HEK293 (cell line): ENCODE measurements around the gene PCSK5.

ENCODE experiments used
- CTCF ChIA-PET: fragments of 350-600 bp; formaldehyde crosslinking; extraction: SDS; loops from one replicate; lab custom pipeline; 2021; ENCODE audit warnings: antibody characterized with exemption; lab: Yijun Ruan, JAX
- POLR2A ChIA-PET: fragments of 300-600 bp; formaldehyde crosslinking; extraction: SDS; loops from one replicate; lab custom pipeline; 2020; ENCODE audit warnings: antibody characterized with exemption, inconsistent platforms; lab: Yijun Ruan, JAX
- H3K27ac ChIP-seq: fragments of 200-500 bp; sonication (Bioruptor generic); 2 replicates; pipeline ENCODE4 v1.5.1; 2014; ENCODE audit warnings: low read depth, low read length, control low read depth, inconsistent platforms; ENCODE audit errors: extremely low read depth
- H3K36me3 ChIP-seq, 2 experiments: fragments of 200-500 bp in 1 of 2; sonication (Bioruptor generic) in 1 of 2; 1 replicate in 1 of 2; 2 replicates in 1 of 2; pipeline ENCODE4 v1.5.1; 2014 to 2017; ENCODE audit warnings: inconsistent platforms in 2 of 2, low read length in 2 of 2; ENCODE audit not compliant: control insufficient read depth in 2 of 2, insufficient read depth in 1 of 2
- H3K4me1 ChIP-seq: fragments of 200-500 bp; sonication (Bioruptor generic); 2 replicates; pipeline ENCODE4 v1.5.1; 2014; ENCODE audit warnings: mild to moderate bottlenecking, low read length, inconsistent platforms; ENCODE audit not compliant: control insufficient read depth, insufficient read depth
- H3K4me3 ChIP-seq: 2 replicates; pipeline ENCODE4 v1.5.1; 2011; ENCODE audit warnings: low read depth, mild to moderate bottlenecking, control low read depth, low read length, moderate library complexity
- H3K9me3 ChIP-seq: fragments of 200-500 bp; sonication (Bioruptor generic); 2 replicates; pipeline ENCODE4 v1.5.1; 2014; ENCODE audit warnings: low read depth, low read length, inconsistent platforms; ENCODE audit not compliant: control insufficient read depth, insufficient read depth
- FEZF1 ChIP-seq: fragments of 450-650 bp; formaldehyde crosslinking; IDR thresholded peaks from 2 replicates; pipeline ENCODE4 v1.5.1; 2016; ENCODE audit warnings: missing biosample characterization, missing genetic modification characterization
- KLF10 ChIP-seq: fragments of 450-650 bp; IDR thresholded peaks from 2 replicates; pipeline ENCODE4 v1.5.1; 2018; ENCODE audit warnings: missing biosample characterization, mild to moderate bottlenecking, missing genetic modification characterization
- MZF1 ChIP-seq: fragments of 450-650 bp; formaldehyde crosslinking; IDR thresholded peaks from 2 replicates; pipeline ENCODE4 v1.5.1; 2017; ENCODE audit warnings: missing biosample characterization, missing genetic modification characterization, borderline replicate concordance
- PRDM4 ChIP-seq: fragments of 450-650 bp; formaldehyde crosslinking; IDR thresholded peaks from 2 replicates; pipeline ENCODE4 v1.5.1; 2017; ENCODE audit warnings: missing biosample characterization, missing genetic modification characterization
- SCRT2 ChIP-seq: fragments of 450-650 bp; formaldehyde crosslinking; IDR thresholded peaks from 2 replicates; pipeline ENCODE4 v1.5.1; 2016; ENCODE audit warnings: missing biosample characterization, missing genetic modification characterization
- SP7 ChIP-seq: fragments of 450-650 bp; formaldehyde crosslinking; IDR thresholded peaks from 2 replicates; pipeline ENCODE4 v1.5.1; 2016; ENCODE audit warnings: missing biosample characterization, missing genetic modification characterization
- ZBTB20 ChIP-seq: fragments of 450-650 bp; formaldehyde crosslinking; IDR thresholded peaks from 2 replicates; pipeline ENCODE4 v1.5.1; 2016; ENCODE audit warnings: missing biosample characterization, missing genetic modification characterization
- ZBTB26 ChIP-seq: fragments of 450-650 bp; formaldehyde crosslinking; optimal IDR thresholded peaks from 2 replicates; pipeline ENCODE3; 2016; ENCODE audit warnings: missing biosample characterization, mild to moderate bottlenecking, missing genetic modification characterization
- ZFP69B ChIP-seq: fragments of 450-650 bp; formaldehyde crosslinking; IDR thresholded peaks from 2 replicates; pipeline ENCODE4 v1.5.1; 2016; ENCODE audit warnings: missing biosample characterization, missing genetic modification characterization
- ZNF148 ChIP-seq: fragments of 450-650 bp; formaldehyde crosslinking; IDR thresholded peaks from 2 replicates; pipeline ENCODE4 v1.5.0; 2017; ENCODE audit warnings: missing biosample characterization, missing genetic modification characterization, borderline replicate concordance
- ZNF292 ChIP-seq: fragments of 450-650 bp; formaldehyde crosslinking; IDR thresholded peaks from 2 replicates; pipeline ENCODE4 v1.5.1; 2016; ENCODE audit warnings: low read depth, missing biosample characterization, missing genetic modification characterization, borderline replicate concordance
- ZNF514 ChIP-seq: fragments of 450-650 bp; formaldehyde crosslinking; IDR thresholded peaks from 2 replicates; pipeline ENCODE4 v1.5.1; 2016; ENCODE audit warnings: missing biosample characterization, missing genetic modification characterization
- ZNF521 ChIP-seq: fragments of 450-650 bp; formaldehyde crosslinking; IDR thresholded peaks from 2 replicates; pipeline ENCODE4 v1.5.1; 2017; ENCODE audit warnings: missing biosample characterization, mild to moderate bottlenecking, missing genetic modification characterization
- ZNF621 ChIP-seq: fragments of 450-650 bp; formaldehyde crosslinking; IDR thresholded peaks from 2 replicates; pipeline ENCODE4 v1.5.1; 2017; ENCODE audit warnings: missing biosample characterization, missing genetic modification characterization
- ZNF677 ChIP-seq: fragments of 450-650 bp; IDR thresholded peaks from 2 replicates; pipeline ENCODE4 v1.5.0; 2018; ENCODE audit warnings: missing biosample characterization, mild to moderate bottlenecking, missing genetic modification characterization, moderate library complexity
- ZSCAN30 ChIP-seq: fragments of 450-650 bp; IDR thresholded peaks from 2 replicates; pipeline ENCODE4 v1.5.1; 2018; ENCODE audit warnings: missing biosample characterization, mild to moderate bottlenecking, missing genetic modification characterization, moderate library complexity
- TF ChIP-seq, protein P1 (sequence below): fragments of 450-650 bp; formaldehyde crosslinking; IDR thresholded peaks from 2 replicates; pipeline ENCODE4; 2016; ENCODE audit warnings: missing biosample characterization, missing genetic modification characterization
- TF ChIP-seq, protein P2 (sequence below): fragments of 450-650 bp; formaldehyde crosslinking; IDR thresholded peaks from 2 replicates; pipeline ENCODE4 v1.5.1; 2016; ENCODE audit warnings: missing biosample characterization, missing genetic modification characterization, low read depth
- TF ChIP-seq, protein P3 (sequence below): fragments of 450-650 bp; formaldehyde crosslinking; IDR thresholded peaks from 2 replicates; pipeline ENCODE4 v1.5.1; 2016; ENCODE audit warnings: missing biosample characterization, missing genetic modification characterization

Gene PCSK5

GRCh38 chr9:76269789-76270188 lies 379.3 kb downstream of the PCSK5 start:
- ChIA-PET POLR2A (no interaction called here), CTCF (interaction anchor here (0.7 kb wide), 1 partner anchor 46 kb away, joined by 3 read pairs; no protein-coding TSS in a partner anchor)
- Histone ChIP-seq H3K9me3 (no peaks in the 10 kb centered on the region), H3K27ac (no peak overlapping the region), H3K36me3 (no peaks in the 10 kb centered on the region), H3K4me1 (peaks cover 19% of the 10 kb centered on the region)
- TF ChIP-seq, protein P1, sequence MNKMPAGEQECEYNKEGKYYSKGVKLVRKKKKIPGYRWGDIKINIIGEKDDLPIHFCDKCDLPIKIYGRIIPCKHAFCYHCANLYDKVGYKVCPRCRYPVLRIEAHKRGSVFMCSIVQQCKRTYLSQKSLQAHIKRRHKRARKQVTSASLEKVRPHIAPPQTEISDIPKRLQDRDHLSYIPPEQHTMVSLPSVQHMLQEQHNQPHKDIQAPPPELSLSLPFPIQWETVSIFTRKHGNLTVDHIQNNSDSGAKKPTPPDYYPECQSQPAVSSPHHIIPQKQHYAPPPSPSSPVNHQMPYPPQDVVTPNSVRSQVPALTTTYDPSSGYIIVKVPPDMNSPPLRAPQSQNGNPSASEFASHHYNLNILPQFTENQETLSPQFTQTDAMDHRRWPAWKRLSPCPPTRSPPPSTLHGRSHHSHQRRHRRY (tag by site-specific recombination), result no peak
- no peak for TF ChIP-seq SP7 (tag by site-specific recombination)
- no peak for TF ChIP-seq SCRT2
- TF ChIP-seq ZBTB26 (tag by site-specific recombination), result no peak
- no peak for TF ChIP-seq PRDM4 (tag by site-specific recombination)
- no peak for TF ChIP-seq MZF1 (tag by site-specific recombination)
- TF ChIP-seq KLF10 (tag by site-specific recombination), result no peak
- no peak for TF ChIP-seq ZNF292 (tag by site-specific recombination)
- TF ChIP-seq, protein P2, sequence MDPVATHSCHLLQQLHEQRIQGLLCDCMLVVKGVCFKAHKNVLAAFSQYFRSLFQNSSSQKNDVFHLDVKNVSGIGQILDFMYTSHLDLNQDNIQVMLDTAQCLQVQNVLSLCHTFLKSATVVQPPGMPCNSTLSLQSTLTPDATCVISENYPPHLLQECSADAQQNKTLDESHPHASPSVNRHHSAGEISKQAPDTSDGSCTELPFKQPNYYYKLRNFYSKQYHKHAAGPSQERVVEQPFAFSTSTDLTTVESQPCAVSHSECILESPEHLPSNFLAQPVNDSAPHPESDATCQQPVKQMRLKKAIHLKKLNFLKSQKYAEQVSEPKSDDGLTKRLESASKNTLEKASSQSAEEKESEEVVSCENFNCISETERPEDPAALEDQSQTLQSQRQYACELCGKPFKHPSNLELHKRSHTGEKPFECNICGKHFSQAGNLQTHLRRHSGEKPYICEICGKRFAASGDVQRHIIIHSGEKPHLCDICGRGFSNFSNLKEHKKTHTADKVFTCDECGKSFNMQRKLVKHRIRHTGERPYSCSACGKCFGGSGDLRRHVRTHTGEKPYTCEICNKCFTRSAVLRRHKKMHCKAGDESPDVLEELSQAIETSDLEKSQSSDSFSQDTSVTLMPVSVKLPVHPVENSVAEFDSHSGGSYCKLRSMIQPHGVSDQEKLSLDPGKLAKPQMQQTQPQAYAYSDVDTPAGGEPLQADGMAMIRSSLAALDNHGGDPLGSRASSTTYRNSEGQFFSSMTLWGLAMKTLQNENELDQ (tag by site-specific recombination), result no peak
- TF ChIP-seq ZFP69B (tag by site-specific recombination), result no peak
- TF ChIP-seq, protein P3, sequence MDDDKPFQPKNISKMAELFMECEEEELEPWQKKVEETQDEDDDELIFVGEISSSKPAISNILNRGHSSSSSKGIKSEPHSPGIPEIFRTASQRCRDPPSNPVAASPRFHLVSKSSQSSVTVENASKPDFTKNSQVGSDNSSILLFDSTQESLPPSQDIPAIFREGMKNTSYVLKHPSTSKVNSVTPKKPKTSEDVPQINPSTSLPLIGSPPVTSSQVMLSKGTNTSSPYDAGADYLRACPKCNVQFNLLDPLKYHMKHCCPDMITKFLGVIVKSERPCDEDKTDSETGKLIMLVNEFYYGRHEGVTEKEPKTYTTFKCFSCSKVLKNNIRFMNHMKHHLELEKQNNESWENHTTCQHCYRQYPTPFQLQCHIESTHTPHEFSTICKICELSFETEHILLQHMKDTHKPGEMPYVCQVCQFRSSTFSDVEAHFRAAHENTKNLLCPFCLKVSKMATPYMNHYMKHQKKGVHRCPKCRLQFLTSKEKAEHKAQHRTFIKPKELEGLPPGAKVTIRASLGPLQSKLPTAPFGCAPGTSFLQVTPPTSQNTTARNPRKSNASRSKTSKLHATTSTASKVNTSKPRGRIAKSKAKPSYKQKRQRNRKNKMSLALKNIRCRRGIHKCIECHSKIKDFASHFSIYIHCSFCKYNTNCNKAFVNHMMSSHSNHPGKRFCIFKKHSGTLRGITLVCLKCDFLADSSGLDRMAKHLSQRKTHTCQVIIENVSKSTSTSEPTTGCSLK, result no peak
- TF ChIP-seq ZNF677 (tag by site-specific recombination), result no peak
- no peak for TF ChIP-seq ZNF148 (tag by site-specific recombination)
- TF ChIP-seq ZNF521, result no peak
- no peak for TF ChIP-seq ZBTB20 (tag by site-specific recombination)
- TF ChIP-seq ZSCAN30, result no peak
- no peak for TF ChIP-seq FEZF1 (tag by site-specific recombination)
- TF ChIP-seq ZNF514 (tag by site-specific recombination), result no peak
- no peak for TF ChIP-seq ZNF621 (tag by site-specific recombination)
- TF ChIP-seq, all 188 proteins: peak for 0
- H3K4me3 ChIP-seq, result no peak overlapping the region
